ENCODE measurements around the gene TGM4.
A peak's percentile ranks its signal among the peaks of the same experiment; 100 is the strongest.

Gene TGM4

GRCh38 chr3:44920081-44920480 lies 45.7 kb downstream of the TGM4 start:
- TF ChIP-seq, protein P1, sequence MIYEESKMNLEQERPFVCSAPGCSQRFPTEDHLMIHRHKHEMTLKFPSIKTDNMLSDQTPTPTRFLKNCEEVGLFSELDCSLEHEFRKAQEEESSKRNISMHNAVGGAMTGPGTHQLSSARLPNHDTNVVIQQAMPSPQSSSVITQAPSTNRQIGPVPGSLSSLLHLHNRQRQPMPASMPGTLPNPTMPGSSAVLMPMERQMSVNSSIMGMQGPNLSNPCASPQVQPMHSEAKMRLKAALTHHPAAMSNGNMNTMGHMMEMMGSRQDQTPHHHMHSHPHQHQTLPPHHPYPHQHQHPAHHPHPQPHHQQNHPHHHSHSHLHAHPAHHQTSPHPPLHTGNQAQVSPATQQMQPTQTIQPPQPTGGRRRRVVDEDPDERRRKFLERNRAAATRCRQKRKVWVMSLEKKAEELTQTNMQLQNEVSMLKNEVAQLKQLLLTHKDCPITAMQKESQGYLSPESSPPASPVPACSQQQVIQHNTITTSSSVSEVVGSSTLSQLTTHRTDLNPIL (CRISPR knock-in tag; IDR thresholded peaks at IDR 0.05; ENCODE audit: low read depth) = no peak
- no peak for TF ChIP-seq ZFP3 (CRISPR knock-in tag; IDR thresholded peaks at IDR 0.05)
- no peak for TF ChIP-seq ZNF565 (CRISPR knock-in tag; conservative IDR thresholded peaks at IDR 0.05; ENCODE audit: low read depth)
- TF ChIP-seq, protein P2, sequence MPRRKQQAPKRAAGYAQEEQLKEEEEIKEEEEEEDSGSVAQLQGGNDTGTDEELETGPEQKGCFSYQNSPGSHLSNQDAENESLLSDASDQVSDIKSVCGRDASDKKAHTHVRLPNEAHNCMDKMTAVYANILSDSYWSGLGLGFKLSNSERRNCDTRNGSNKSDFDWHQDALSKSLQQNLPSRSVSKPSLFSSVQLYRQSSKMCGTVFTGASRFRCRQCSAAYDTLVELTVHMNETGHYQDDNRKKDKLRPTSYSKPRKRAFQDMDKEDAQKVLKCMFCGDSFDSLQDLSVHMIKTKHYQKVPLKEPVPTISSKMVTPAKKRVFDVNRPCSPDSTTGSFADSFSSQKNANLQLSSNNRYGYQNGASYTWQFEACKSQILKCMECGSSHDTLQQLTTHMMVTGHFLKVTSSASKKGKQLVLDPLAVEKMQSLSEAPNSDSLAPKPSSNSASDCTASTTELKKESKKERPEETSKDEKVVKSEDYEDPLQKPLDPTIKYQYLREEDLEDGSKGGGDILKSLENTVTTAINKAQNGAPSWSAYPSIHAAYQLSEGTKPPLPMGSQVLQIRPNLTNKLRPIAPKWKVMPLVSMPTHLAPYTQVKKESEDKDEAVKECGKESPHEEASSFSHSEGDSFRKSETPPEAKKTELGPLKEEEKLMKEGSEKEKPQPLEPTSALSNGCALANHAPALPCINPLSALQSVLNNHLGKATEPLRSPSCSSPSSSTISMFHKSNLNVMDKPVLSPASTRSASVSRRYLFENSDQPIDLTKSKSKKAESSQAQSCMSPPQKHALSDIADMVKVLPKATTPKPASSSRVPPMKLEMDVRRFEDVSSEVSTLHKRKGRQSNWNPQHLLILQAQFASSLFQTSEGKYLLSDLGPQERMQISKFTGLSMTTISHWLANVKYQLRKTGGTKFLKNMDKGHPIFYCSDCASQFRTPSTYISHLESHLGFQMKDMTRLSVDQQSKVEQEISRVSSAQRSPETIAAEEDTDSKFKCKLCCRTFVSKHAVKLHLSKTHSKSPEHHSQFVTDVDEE (CRISPR knock-in tag; IDR thresholded peaks at IDR 0.05) = no peak
- no peak for TF ChIP-seq ZNF8 (CRISPR knock-in tag; IDR thresholded peaks at IDR 0.05)
- TF ChIP-seq, protein P3, sequence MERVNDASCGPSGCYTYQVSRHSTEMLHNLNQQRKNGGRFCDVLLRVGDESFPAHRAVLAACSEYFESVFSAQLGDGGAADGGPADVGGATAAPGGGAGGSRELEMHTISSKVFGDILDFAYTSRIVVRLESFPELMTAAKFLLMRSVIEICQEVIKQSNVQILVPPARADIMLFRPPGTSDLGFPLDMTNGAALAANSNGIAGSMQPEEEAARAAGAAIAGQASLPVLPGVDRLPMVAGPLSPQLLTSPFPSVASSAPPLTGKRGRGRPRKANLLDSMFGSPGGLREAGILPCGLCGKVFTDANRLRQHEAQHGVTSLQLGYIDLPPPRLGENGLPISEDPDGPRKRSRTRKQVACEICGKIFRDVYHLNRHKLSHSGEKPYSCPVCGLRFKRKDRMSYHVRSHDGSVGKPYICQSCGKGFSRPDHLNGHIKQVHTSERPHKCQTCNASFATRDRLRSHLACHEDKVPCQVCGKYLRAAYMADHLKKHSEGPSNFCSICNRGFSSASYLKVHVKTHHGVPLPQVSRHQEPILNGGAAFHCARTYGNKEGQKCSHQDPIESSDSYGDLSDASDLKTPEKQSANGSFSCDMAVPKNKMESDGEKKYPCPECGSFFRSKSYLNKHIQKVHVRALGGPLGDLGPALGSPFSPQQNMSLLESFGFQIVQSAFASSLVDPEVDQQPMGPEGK (CRISPR knock-in tag; IDR thresholded peaks at IDR 0.05; ENCODE audit: borderline replicate concordance) = no peak
- ATAC-seq = no peak

- ATAC-seq = peak; percentile 89
- TF ChIP-seq, protein P1 (CRISPR knock-in tag; IDR thresholded peaks at IDR 0.05; ENCODE audit: low read depth) = no peak
- TF ChIP-seq, protein P2 (CRISPR knock-in tag; IDR thresholded peaks at IDR 0.05) = no peak
- TF ChIP-seq ESRRG (CRISPR knock-in tag; IDR thresholded peaks at IDR 0.05) (no peak), ARNTL (CRISPR knock-in tag; IDR thresholded peaks at IDR 0.05; ENCODE audit: borderline replicate concordance, low read depth) (no peak)
Observed at GRCh38 chr3:44923632-44924456, 49.4 kb downstream of the TGM4 start.

DNA sequence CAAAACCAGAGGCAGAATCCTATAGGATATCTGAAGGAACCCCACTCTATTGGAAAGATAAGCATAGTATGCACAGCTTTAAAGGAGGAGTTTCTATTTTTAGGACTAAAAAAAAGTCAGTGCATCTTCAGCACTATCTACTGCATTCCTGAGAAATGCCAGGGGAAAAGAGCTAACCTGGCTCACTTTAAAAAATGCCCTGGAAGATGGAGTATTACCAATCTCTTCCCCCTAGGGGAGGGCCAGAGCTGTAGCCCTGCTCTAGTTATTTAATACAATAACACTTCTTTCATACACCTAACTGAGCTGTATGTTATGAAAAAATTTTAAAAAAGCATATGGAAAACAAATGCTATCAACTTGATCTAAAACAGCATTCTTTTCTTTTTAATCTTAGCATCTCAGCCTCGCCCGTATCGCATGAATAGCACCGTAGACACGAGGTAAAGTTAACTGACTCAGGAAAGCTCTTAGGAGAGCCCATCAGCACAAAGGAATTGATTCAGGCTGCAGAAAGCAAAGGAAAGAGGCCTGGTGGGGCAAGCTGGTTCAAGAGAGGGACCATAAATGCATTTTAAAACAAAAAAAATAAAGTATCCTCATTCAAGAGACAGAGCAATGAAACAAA lies 50.2 kb downstream of the TGM4 start:
- ATAC-seq = peak; percentile 77
- TF ChIP-seq, protein P2 (CRISPR knock-in tag; IDR thresholded peaks at IDR 0.05) = no peak
- TF ChIP-seq ZNF70 (CRISPR knock-in tag; IDR thresholded peaks at IDR 0.05) (no peak), BACH2 (CRISPR knock-in tag; IDR thresholded peaks at IDR 0.05; ENCODE audit: borderline replicate concordance) (no peak), CSDC2 (CRISPR knock-in tag; IDR thresholded peaks at IDR 0.05) (no peak), POU6F1 (CRISPR knock-in tag; IDR thresholded peaks at IDR 0.05; ENCODE audit: borderline replicate concordance, low read depth) (no peak), PPARA (CRISPR knock-in tag; IDR thresholded peaks at IDR 0.05; ENCODE audit: borderline replicate concordance) (no peak), ARNTL (CRISPR knock-in tag; IDR thresholded peaks at IDR 0.05; ENCODE audit: borderline replicate concordance, low read depth) (no peak), ESRRG (CRISPR knock-in tag; IDR thresholded peaks at IDR 0.05) (no peak), ISL1 (CRISPR knock-in tag; IDR thresholded peaks at IDR 0.05) (no peak), ZC3H10 (CRISPR knock-in tag; IDR thresholded peaks at IDR 0.05) (no peak), RARB (CRISPR knock-in tag; IDR thresholded peaks at IDR 0.05) (no peak)
- TF ChIP-seq, protein P3 (CRISPR knock-in tag; IDR thresholded peaks at IDR 0.05; ENCODE audit: borderline replicate concordance) = no peak

Measured in SK-N-SH treated with all-trans-retinoic acid at 6 μM for 48 hours (cell line).